ENCODE results near the gene CSMD2.

Gene CSMD2

GRCh38 chr1:33898406-33898805 is 266.6 kb downstream of the CSMD2 start:
- Histone ChIP-seq H3K9me3 (ENCODE audit: insufficient read depth, low read length, severe bottlenecking) (no peaks in the 10 kb centered on the region), H3K4me2 (ENCODE audit: insufficient read depth, low read length) (no peak overlapping the region), H2AFZ (ENCODE audit: low read depth, low read length) (no peak overlapping the region), H3K79me2 (ENCODE audit: insufficient read depth, low read length) (no peaks in the 10 kb centered on the region), H3K27ac (ENCODE audit: low read length) (no peak overlapping the region), H3K4me1 (ENCODE audit: insufficient read depth, low read length) (no peaks in the 10 kb centered on the region), H3K4me3 (ENCODE audit: low read depth in 1 of 2, low read length in 2 of 2) (no peak overlapping the region), H3K9ac (ENCODE audit: low read depth, low read length) (no peak overlapping the region), H4K20me1 (ENCODE audit: insufficient read depth, low read length) (no peaks in the 10 kb centered on the region), H3K36me3 (ENCODE audit: insufficient read depth, low read length) (no peaks in the 10 kb centered on the region), H3K27me3 (ENCODE audit: insufficient read depth, low read length, poor library complexity) (peaks cover 13% of the 10 kb centered on the region)
- TF ChIP-seq EZH2 (IDR thresholded peaks at IDR 0.05; ENCODE audit: borderline replicate concordance, low read depth, low read length, severe bottlenecking) = no peak
- no peak for TF ChIP-seq CTCF (IDR thresholded peaks at IDR 0.05; ENCODE audit: borderline replicate concordance, extremely low read depth, low read length, poor library complexity, severe bottlenecking)
- DNase-seq (no peak), ATAC-seq (ENCODE audit: insufficient read depth, low read depth) (no peak)

GRCh38 chr1:33897092-33897725 is 267.8 kb downstream of the CSMD2 start:
- no peak overlapping the region for H3K27ac ChIP-seq (ENCODE audit: low read length)
- no peaks in the 10 kb centered on the region for H3K36me3 ChIP-seq (ENCODE audit: insufficient read depth, low read length)
- H4K20me1 ChIP-seq (ENCODE audit: insufficient read depth, low read length) = no peaks in the 10 kb centered on the region
- ATAC-seq (ENCODE audit: insufficient read depth, low read depth) (no peak), DNase-seq (no peak)
- no peak overlapping the region for H3K4me2 ChIP-seq (ENCODE audit: insufficient read depth, low read length)
- no peaks in the 10 kb centered on the region for H3K9me3 ChIP-seq (ENCODE audit: insufficient read depth, low read length, severe bottlenecking)
- H3K9ac ChIP-seq (ENCODE audit: low read depth, low read length) = no peak overlapping the region
- H3K4me3 ChIP-seq (ENCODE audit: low read depth in 1 of 2, low read length in 2 of 2) = no peak overlapping the region
- H2AFZ ChIP-seq (ENCODE audit: low read depth, low read length) = no peak overlapping the region
- H3K79me2 ChIP-seq (ENCODE audit: insufficient read depth, low read length) = no peaks in the 10 kb centered on the region
- TF ChIP-seq EZH2 (IDR thresholded peaks at IDR 0.05; ENCODE audit: borderline replicate concordance, low read depth, low read length, severe bottlenecking) = no peak
- TF ChIP-seq CTCF (IDR thresholded peaks at IDR 0.05; ENCODE audit: borderline replicate concordance, extremely low read depth, low read length, poor library complexity, severe bottlenecking) = no peak
- no peaks in the 10 kb centered on the region for H3K4me1 ChIP-seq (ENCODE audit: insufficient read depth, low read length)
- H3K27me3 ChIP-seq (ENCODE audit: insufficient read depth, low read length, poor library complexity) = peaks cover 7% of the 10 kb centered on the region

- peaks cover 4% of the 10 kb centered on the region for H3K27me3 ChIP-seq (ENCODE audit: insufficient read depth, low read length, poor library complexity)
Measured at GRCh38 chr1:33895976-33896375, 269.1 kb downstream of the CSMD2 start.

More at GRCh38 chr1:33895976-33896375, 269.1 kb downstream of the CSMD2 start:
- Histone ChIP-seq H3K9ac (ENCODE audit: low read depth, low read length) (no peak overlapping the region), H3K4me3 (ENCODE audit: low read depth in 1 of 2, low read length in 2 of 2) (no peak overlapping the region), H3K36me3 (ENCODE audit: insufficient read depth, low read length) (no peaks in the 10 kb centered on the region), H2AFZ (ENCODE audit: low read depth, low read length) (no peak overlapping the region), H3K79me2 (ENCODE audit: insufficient read depth, low read length) (no peaks in the 10 kb centered on the region), H3K4me1 (ENCODE audit: insufficient read depth, low read length) (no peaks in the 10 kb centered on the region), H3K9me3 (ENCODE audit: insufficient read depth, low read length, severe bottlenecking) (no peaks in the 10 kb centered on the region), H3K27ac (ENCODE audit: low read length) (no peak overlapping the region), H3K4me2 (ENCODE audit: insufficient read depth, low read length) (no peak overlapping the region), H4K20me1 (ENCODE audit: insufficient read depth, low read length) (no peaks in the 10 kb centered on the region)
- TF ChIP-seq CTCF (IDR thresholded peaks at IDR 0.05; ENCODE audit: borderline replicate concordance, extremely low read depth, low read length, poor library complexity, severe bottlenecking) (no peak), EZH2 (IDR thresholded peaks at IDR 0.05; ENCODE audit: borderline replicate concordance, low read depth, low read length, severe bottlenecking) (no peak)
- DNase-seq (no peak), ATAC-seq (ENCODE audit: insufficient read depth, low read depth) (no peak)
